HG03565 (cell line): ENCODE measurements around the gene MEF2D.
A peak's percentile ranks its signal among the peaks of the same experiment; 100 is the strongest.

Experiments used
- ATAC-seq: cut with Tn5 transposase; IDR thresholded peaks from one replicate; pipeline ENCODE4 v1.9.1; 2021; ENCODE audit warnings: mild to moderate bottlenecking, moderate library complexity; ENCODE audit not compliant: unreplicated experiment

MEF2D gene

GRCh38 chr1:156500543-156500792 is at the start of gene MEF2D:
Gene MEF2D, minus strand, starts transcription at chr1:156500775. Its CDS starts 17,483 bp downstream, at chr1:156483292.
- peak; percentile 1 for ATAC-seq

GRCh38 chr1:156550346-156550745 is 49.8 kb upstream of the MEF2D start:
- ATAC-seq, result no peak

- ATAC-seq, result no peak
Measured at GRCh38 chr1:156549831-156550230, 49.3 kb upstream of the MEF2D start.

GRCh38 chr1:156549390-156549789 is 48.8 kb upstream of the MEF2D start:
- ATAC-seq, result no peak

GRCh38 chr1:156547982-156548381 is 47.4 kb upstream of the MEF2D start:
- no peak for ATAC-seq

GRCh38 chr1:156547434-156547833 is 46.9 kb upstream of the MEF2D start:
- ATAC-seq, result no peak

- no peak for ATAC-seq
Measured at GRCh38 chr1:156546267-156546666, 45.7 kb upstream of the MEF2D start.

- ATAC-seq, result no peak
Measured at GRCh38 chr1:156544592-156545102, 44.1 kb upstream of the MEF2D start.

- no peak for ATAC-seq
Measured at GRCh38 chr1:156543066-156543465, 42.5 kb upstream of the MEF2D start.

GRCh38 chr1:156540955-156541354 is 40.4 kb upstream of the MEF2D start:
- ATAC-seq, result no peak

- no peak for ATAC-seq
Measured at GRCh38 chr1:156539818-156540355, 39.3 kb upstream of the MEF2D start.

GRCh38 chr1:156538711-156539440 is 38.3 kb upstream of the MEF2D start:
- ATAC-seq, result no peak

GRCh38 chr1:156537027-156537426 is 36.5 kb upstream of the MEF2D start:
- no peak for ATAC-seq

GRCh38 chr1:156534424-156535060 is 34.0 kb upstream of the MEF2D start:
- no peak for ATAC-seq

GRCh38 chr1:156533568-156534220 is 33.1 kb upstream of the MEF2D start:
- no peak for ATAC-seq

GRCh38 chr1:156532374-156532773 is 31.8 kb upstream of the MEF2D start:
- ATAC-seq, result no peak

GRCh38 chr1:156530006-156530405 is 29.4 kb upstream of the MEF2D start:
- no peak for ATAC-seq

GRCh38 chr1:156528875-156529425 is 28.4 kb upstream of the MEF2D start:
- ATAC-seq, result no peak

- no peak for ATAC-seq
Measured at GRCh38 chr1:156528231-156528630, 27.7 kb upstream of the MEF2D start.

- no peak for ATAC-seq
Measured at GRCh38 chr1:156527584-156527983, 27.0 kb upstream of the MEF2D start.

- no peak for ATAC-seq
Measured at GRCh38 chr1:156525856-156526489, 25.4 kb upstream of the MEF2D start.
